Stimulated activated memory B cell treated with anti-CD40 and anti-IgM and Interleukin-4, amounts not matched to agents 10 μg/mL and 1 μg/mL and 100 μg/mL, for 72 hours (primary cell): ENCODE data around the gene OFD1.

Experiments
- ATAC-seq: fragments of 150-1000 bp; cut with Tn5 transposase; 2 replicates; pipeline ENCODE4 v1.10.0; 2021
- H3K27ac Mint-ChIP-seq: one replicate; pipeline ENCODE4 v1.8.0; 2022; ENCODE audit warnings: mild to moderate bottlenecking, mixed read lengths
- H3K27me3 Mint-ChIP-seq: one replicate; pipeline ENCODE4 v1.8.0; 2022; ENCODE audit warnings: mixed read lengths
- H3K36me3 Mint-ChIP-seq: one replicate; pipeline ENCODE4 v1.8.0; 2022; ENCODE audit warnings: mixed read lengths
- H3K4me1 Mint-ChIP-seq: one replicate; pipeline ENCODE4 v1.8.0; 2022; ENCODE audit warnings: mixed read lengths
- H3K4me3 Mint-ChIP-seq: one replicate; pipeline ENCODE4 v1.8.0; 2022; ENCODE audit warnings: mild to moderate bottlenecking, moderate library complexity, mixed read lengths
- H3K9me3 Mint-ChIP-seq: one replicate; pipeline ENCODE4 v1.8.0; 2022; ENCODE audit warnings: mixed read lengths

Gene OFD1

GRCh38 chrX:13734278-13735172 is at the start of gene OFD1, which contains the start of gene TRAPPC2:
TSS of gene OFD1 (plus strand) at chrX:13734748. CDS start at chrX:13735072, 324 bp downstream.
TSS of gene TRAPPC2 (minus strand) at chrX:13734620. CDS start at chrX:13719963, 14,657 bp downstream.
- peaks cover 8% of the 10 kb centered on the region for H3K36me3 Mint-ChIP-seq
- H3K4me3 Mint-ChIP-seq: peak within 1 kb of the TSS; percentile 95
- peak; percentile 97 for ATAC-seq
- peak within 1 kb of the TSS; percentile 98 for H3K27ac Mint-ChIP-seq
- no peaks in the 10 kb centered on the region for H3K27me3 Mint-ChIP-seq
- H3K9me3 Mint-ChIP-seq: no peaks in the 10 kb centered on the region
- H3K4me1 Mint-ChIP-seq: peaks cover 34% of the 10 kb centered on the region

DNA sequence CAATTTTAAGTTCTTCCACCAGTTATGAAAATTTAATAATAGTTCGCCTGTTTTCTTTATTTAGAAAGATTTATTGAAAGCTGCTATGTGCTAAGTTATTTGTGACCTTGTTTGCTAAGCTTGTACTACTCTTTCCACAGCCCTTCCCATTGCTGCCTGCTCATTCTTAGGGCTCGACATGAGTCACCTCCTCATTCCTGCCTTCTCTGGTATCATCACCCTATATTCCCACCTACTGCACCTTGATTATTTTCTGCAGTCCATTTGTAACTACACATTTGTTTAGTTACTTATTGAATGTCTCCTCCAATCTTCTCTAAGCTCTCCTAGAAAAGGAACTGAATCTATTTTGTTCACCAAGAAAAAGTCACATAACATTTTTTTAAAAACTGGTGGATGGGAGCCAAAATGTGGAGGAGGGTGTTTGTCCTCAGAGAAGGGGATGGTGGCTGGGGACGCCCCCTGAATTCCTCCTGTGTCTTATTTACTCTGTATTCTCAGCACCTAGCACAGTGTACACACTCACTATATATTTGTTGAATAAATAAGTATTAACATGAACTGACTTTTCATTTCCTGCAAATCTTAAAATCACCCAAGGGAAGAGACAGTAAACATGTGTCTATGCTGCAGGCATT is 49.3 kb upstream of the OFD1 start:
- Mint-ChIP-seq H3K27me3 (no peaks in the 10 kb centered on the region), H3K4me3 (no peak overlapping the region), H3K9me3 (no peaks in the 10 kb centered on the region), H3K36me3 (no peaks in the 10 kb centered on the region), H3K27ac (peak overlapping the region; percentile 29), H3K4me1 (peaks cover 22% of the 10 kb centered on the region)
- no peak for ATAC-seq

DNA sequence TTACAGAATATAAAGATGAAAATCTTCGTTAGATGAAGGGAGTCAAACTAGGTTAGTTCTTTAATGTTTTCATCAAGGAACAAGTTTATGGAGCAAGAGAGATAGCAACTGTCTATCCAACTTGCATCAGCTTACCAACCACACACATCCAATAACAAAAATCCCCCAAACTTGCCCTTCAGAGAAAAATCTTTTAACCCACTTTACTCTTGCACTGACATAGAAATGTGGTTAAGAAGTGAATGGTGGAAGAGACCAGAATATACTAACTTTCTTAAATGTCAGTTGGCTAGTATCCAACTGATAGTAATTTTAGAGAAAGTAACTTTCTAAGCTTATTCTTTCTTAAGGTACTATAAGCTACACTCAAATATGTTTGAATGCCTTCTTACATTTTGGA is 47.3 kb upstream of the OFD1 start:
- H3K27ac Mint-ChIP-seq: peak overlapping the region; percentile 61
- no peaks in the 10 kb centered on the region for H3K36me3 Mint-ChIP-seq
- H3K27me3 Mint-ChIP-seq: no peaks in the 10 kb centered on the region
- H3K4me3 Mint-ChIP-seq: no peak overlapping the region
- no peak for ATAC-seq
- H3K4me1 Mint-ChIP-seq: peaks cover 37% of the 10 kb centered on the region
- no peaks in the 10 kb centered on the region for H3K9me3 Mint-ChIP-seq

GRCh38 chrX:13688384-13688957 is 46.1 kb upstream of the OFD1 start:
- Mint-ChIP-seq H3K27ac (peak overlapping the region; percentile 88), H3K27me3 (no peaks in the 10 kb centered on the region), H3K9me3 (no peaks in the 10 kb centered on the region), H3K4me3 (peak overlapping the region; percentile 86), H3K36me3 (no peaks in the 10 kb centered on the region), H3K4me1 (peaks cover 49% of the 10 kb centered on the region)
- ATAC-seq: peak; percentile 39

GRCh38 chrX:13688958-13689740 is 45.4 kb upstream of the OFD1 start, which contains the start of gene RAB9A:
TSS of gene RAB9A (plus strand) at chrX:13689128. CDS start at chrX:13708747, 19,619 bp downstream.
- Mint-ChIP-seq H3K4me1 (peaks cover 54% of the 10 kb centered on the region), H3K9me3 (no peaks in the 10 kb centered on the region), H3K27ac (peak within 1 kb of the TSS; percentile 88), H3K4me3 (peak within 1 kb of the TSS; percentile 86), H3K36me3 (no peaks in the 10 kb centered on the region), H3K27me3 (no peaks in the 10 kb centered on the region)
- ATAC-seq: peak; percentile 95

GRCh38 chrX:13689741-13690211 is 44.8 kb upstream of the OFD1 start:
- Mint-ChIP-seq H3K36me3 (no peaks in the 10 kb centered on the region), H3K4me3 (peak overlapping the region; percentile 86), H3K27ac (peak overlapping the region; percentile 88), H3K4me1 (peaks cover 54% of the 10 kb centered on the region), H3K9me3 (no peaks in the 10 kb centered on the region), H3K27me3 (no peaks in the 10 kb centered on the region)
- no peak for ATAC-seq

GRCh38 chrX:13690836-13691235 is 43.7 kb upstream of the OFD1 start:
- no peaks in the 10 kb centered on the region for H3K27me3 Mint-ChIP-seq
- H3K27ac Mint-ChIP-seq: peak overlapping the region; percentile 88
- H3K4me1 Mint-ChIP-seq: peaks cover 56% of the 10 kb centered on the region
- H3K36me3 Mint-ChIP-seq: peaks cover 6% of the 10 kb centered on the region
- no peaks in the 10 kb centered on the region for H3K9me3 Mint-ChIP-seq
- no peak for ATAC-seq
- H3K4me3 Mint-ChIP-seq: peak overlapping the region; percentile 86

DNA sequence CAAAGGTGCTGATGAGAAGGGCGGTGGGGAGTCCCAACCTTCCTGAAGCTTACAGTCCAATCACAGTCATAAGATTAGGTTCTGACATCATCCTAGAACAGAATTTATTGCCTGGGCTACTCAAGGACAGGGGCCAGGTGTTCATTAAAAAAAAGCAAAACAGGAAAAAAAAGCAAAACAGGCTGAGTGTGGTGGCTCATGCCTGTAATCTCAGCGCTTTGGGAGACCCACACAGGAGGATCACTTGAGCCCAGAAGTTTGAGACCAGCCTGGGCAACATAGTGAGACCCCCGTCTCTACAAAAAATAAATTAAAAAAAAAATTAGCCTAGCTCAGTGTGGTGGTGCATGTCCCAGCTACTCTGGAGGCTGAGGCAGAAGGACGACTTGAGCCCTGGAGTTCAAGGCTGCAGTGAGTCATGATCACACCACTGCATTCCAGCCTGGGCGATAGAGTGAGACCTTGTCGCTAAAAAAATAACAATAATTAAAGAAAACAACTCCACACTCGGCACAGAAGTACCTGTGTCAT is 42.6 kb upstream of the OFD1 start:
- Mint-ChIP-seq H3K4me1 (peaks cover 61% of the 10 kb centered on the region), H3K27me3 (no peaks in the 10 kb centered on the region)

GRCh38 chrX:13692771-13693231 is 41.7 kb upstream of the OFD1 start:
- H3K36me3 Mint-ChIP-seq: peaks cover 6% of the 10 kb centered on the region
- H3K9me3 Mint-ChIP-seq: no peaks in the 10 kb centered on the region
- peak overlapping the region; percentile 18 for H3K27ac Mint-ChIP-seq
- ATAC-seq: no peak
- peak overlapping the region; percentile 38 for H3K4me3 Mint-ChIP-seq
- H3K4me1 Mint-ChIP-seq: peaks cover 66% of the 10 kb centered on the region
- no peaks in the 10 kb centered on the region for H3K27me3 Mint-ChIP-seq

More for the DNA sequence above, 42.6 kb upstream of the OFD1 start:
- Mint-ChIP-seq H3K27ac (peak overlapping the region; percentile 18), H3K4me3 (no peak overlapping the region), H3K36me3 (peaks cover 6% of the 10 kb centered on the region), H3K9me3 (no peaks in the 10 kb centered on the region)
- ATAC-seq: no peak

GRCh38 chrX:13693341-13693961 is 41.1 kb upstream of the OFD1 start:
- H3K4me1 Mint-ChIP-seq: peaks cover 63% of the 10 kb centered on the region
- H3K4me3 Mint-ChIP-seq: peak overlapping the region; percentile 12
- ATAC-seq: no peak
- no peaks in the 10 kb centered on the region for H3K9me3 Mint-ChIP-seq
- H3K36me3 Mint-ChIP-seq: peaks cover 6% of the 10 kb centered on the region
- H3K27me3 Mint-ChIP-seq: no peaks in the 10 kb centered on the region
- H3K27ac Mint-ChIP-seq: peak overlapping the region; percentile 18

DNA sequence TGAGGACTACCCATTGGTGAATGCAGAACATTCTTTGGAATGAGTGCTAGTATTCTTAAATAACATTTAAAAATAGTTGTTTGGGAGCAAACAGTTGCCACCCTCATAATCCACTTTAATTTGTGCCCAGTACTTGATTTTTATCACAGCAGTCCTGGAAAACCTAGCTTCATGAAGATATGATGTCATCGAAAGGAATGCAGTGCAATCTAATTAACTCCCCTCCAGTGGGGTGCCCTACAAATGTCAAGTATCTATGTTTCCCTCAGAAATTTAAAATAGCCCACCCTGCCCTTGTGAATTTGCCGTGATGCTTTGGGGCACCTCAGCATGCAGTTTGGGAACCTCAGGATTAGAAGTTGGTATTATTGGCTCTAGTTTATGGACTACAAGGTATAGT is 40.2 kb upstream of the OFD1 start:
- Mint-ChIP-seq H3K4me3 (no peak overlapping the region), H3K27me3 (no peaks in the 10 kb centered on the region), H3K27ac (no peak overlapping the region), H3K9me3 (no peaks in the 10 kb centered on the region), H3K36me3 (peaks cover 10% of the 10 kb centered on the region), H3K4me1 (peaks cover 65% of the 10 kb centered on the region)
- ATAC-seq: no peak

DNA sequence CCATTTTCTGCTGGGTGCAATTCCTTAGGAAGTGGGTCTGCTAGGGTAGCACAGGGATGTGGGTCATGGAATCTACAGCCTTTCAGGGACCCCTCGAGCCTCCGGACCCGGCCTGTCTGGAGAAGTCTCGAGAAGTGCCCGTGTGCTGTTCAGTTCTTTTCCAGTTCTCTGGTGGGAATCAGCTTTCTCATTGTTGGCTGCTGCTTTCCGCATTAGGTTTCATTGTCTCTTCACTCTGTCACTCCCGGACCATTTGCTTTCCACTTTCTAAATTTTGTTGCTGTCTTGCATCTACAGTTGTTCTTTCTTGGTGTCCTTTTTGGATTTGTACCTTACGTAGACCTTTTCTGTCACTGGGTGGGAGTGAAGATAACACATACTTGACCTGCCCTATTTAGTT is 39.6 kb upstream of the OFD1 start:
- Mint-ChIP-seq H3K4me3 (no peak overlapping the region), H3K27ac (peak overlapping the region; percentile 43), H3K36me3 (peaks cover 12% of the 10 kb centered on the region), H3K4me1 (peaks cover 68% of the 10 kb centered on the region), H3K27me3 (no peaks in the 10 kb centered on the region), H3K9me3 (no peaks in the 10 kb centered on the region)
- ATAC-seq: no peak

GRCh38 chrX:13695601-13696115 is 38.9 kb upstream of the OFD1 start:
- no peaks in the 10 kb centered on the region for H3K27me3 Mint-ChIP-seq
- peaks cover 12% of the 10 kb centered on the region for H3K36me3 Mint-ChIP-seq
- no peak for ATAC-seq
- H3K9me3 Mint-ChIP-seq: no peaks in the 10 kb centered on the region
- peaks cover 61% of the 10 kb centered on the region for H3K4me1 Mint-ChIP-seq
- H3K27ac Mint-ChIP-seq: peak overlapping the region; percentile 43
- H3K4me3 Mint-ChIP-seq: no peak overlapping the region

GRCh38 chrX:13697455-13697854 is 37.1 kb upstream of the OFD1 start:
- Mint-ChIP-seq H3K27ac (peak overlapping the region; percentile 51), H3K36me3 (peaks cover 12% of the 10 kb centered on the region), H3K9me3 (no peaks in the 10 kb centered on the region), H3K27me3 (no peaks in the 10 kb centered on the region), H3K4me1 (peaks cover 62% of the 10 kb centered on the region), H3K4me3 (peak overlapping the region; percentile 38)
- peak; percentile 78 for ATAC-seq
